Nephron (organoid): ENCODE measurements around the gene ZFAND3.

ENCODE experiments used
- H3K27ac Mint-ChIP-seq, 3 experiments: 2 replicates each; pipeline ENCODE4 v1.8.0; 2020; ENCODE audit warnings: mixed read lengths in 3 of 3, mild to moderate bottlenecking in 2 of 3, moderate library complexity in 1 of 3
- H3K27me3 Mint-ChIP-seq: 2 replicates; pipeline ENCODE4 v1.8.0; 2021; ENCODE audit warnings: low read depth, mild to moderate bottlenecking, moderate library complexity, mixed read lengths
- H3K36me3 Mint-ChIP-seq: 2 replicates; pipeline ENCODE4 v1.8.0; 2020; ENCODE audit warnings: low read depth, mixed read lengths
- H3K4me1 Mint-ChIP-seq: 2 replicates; pipeline ENCODE4 v1.8.0; 2020; ENCODE audit warnings: mixed read lengths
- H3K4me3 Mint-ChIP-seq, 3 experiments: 2 replicates each; pipeline ENCODE4 v1.8.0; 2020; ENCODE audit warnings: mild to moderate bottlenecking in 3 of 3, mixed read lengths in 3 of 3, moderate library complexity in 2 of 3
- H3K9me3 Mint-ChIP-seq: 2 replicates; pipeline ENCODE4 v1.8.0; 2020; ENCODE audit warnings: mixed read lengths
- CTCF ChIP-seq, 3 experiments: fragments of 200-600 bp; sonication (generic); IDR thresholded peaks; one replicate each; pipeline ENCODE4 v1.5.0; 2021; ENCODE audit warnings: antibody characterized with exemption in 3 of 3; ENCODE audit not compliant: unreplicated experiment in 3 of 3

Gene ZFAND3

GRCh38 chr6:38159596-38159995 is 340.1 kb downstream of the ZFAND3 start:
- H3K4me1 Mint-ChIP-seq = peaks cover 21% of the 10 kb centered on the region

GRCh38 chr6:38160831-38161230 is 341.3 kb downstream of the ZFAND3 start:
- peaks cover 38% of the 10 kb centered on the region for H3K36me3 Mint-ChIP-seq
- peaks cover 9% of the 10 kb centered on the region for H3K4me1 Mint-ChIP-seq
- no peak overlapping the region for H3K27ac Mint-ChIP-seq
- no peak for TF ChIP-seq CTCF (IDR thresholded peaks at IDR 0.05; ENCODE audit: unreplicated experiment in 3 of 3)
- no peaks in the 10 kb centered on the region for H3K27me3 Mint-ChIP-seq
- H3K4me3 Mint-ChIP-seq = no peak overlapping the region
- peaks cover 6% of the 10 kb centered on the region for H3K9me3 Mint-ChIP-seq

More at GRCh38 chr6:38159596-38159995, 340.1 kb downstream of the ZFAND3 start:
- no peak overlapping the region for H3K27ac Mint-ChIP-seq
- peaks cover 39% of the 10 kb centered on the region for H3K36me3 Mint-ChIP-seq
- no peak for TF ChIP-seq CTCF (IDR thresholded peaks at IDR 0.05; ENCODE audit: unreplicated experiment in 3 of 3)
- H3K27me3 Mint-ChIP-seq = no peaks in the 10 kb centered on the region
- peaks cover 6% of the 10 kb centered on the region for H3K9me3 Mint-ChIP-seq
- no peak overlapping the region for H3K4me3 Mint-ChIP-seq

GRCh38 chr6:38161331-38161730 is 341.8 kb downstream of the ZFAND3 start:
- H3K27me3 Mint-ChIP-seq = no peaks in the 10 kb centered on the region
- H3K36me3 Mint-ChIP-seq = peaks cover 35% of the 10 kb centered on the region
- H3K9me3 Mint-ChIP-seq = peaks cover 6% of the 10 kb centered on the region
- no peak for TF ChIP-seq CTCF (IDR thresholded peaks at IDR 0.05; ENCODE audit: unreplicated experiment in 3 of 3)
- no peak overlapping the region for H3K27ac Mint-ChIP-seq
- no peak overlapping the region for H3K4me3 Mint-ChIP-seq
- H3K4me1 Mint-ChIP-seq = peaks cover 5% of the 10 kb centered on the region

GRCh38 chr6:38161754-38162492 is 342.4 kb downstream of the ZFAND3 start:
- H3K27me3 Mint-ChIP-seq = no peaks in the 10 kb centered on the region
- peaks cover 35% of the 10 kb centered on the region for H3K36me3 Mint-ChIP-seq
- H3K9me3 Mint-ChIP-seq = peaks cover 6% of the 10 kb centered on the region
- no peak overlapping the region for H3K27ac Mint-ChIP-seq
- H3K4me3 Mint-ChIP-seq = no peak overlapping the region
- no peak for TF ChIP-seq CTCF (IDR thresholded peaks at IDR 0.05; ENCODE audit: unreplicated experiment in 3 of 3)
- peaks cover 5% of the 10 kb centered on the region for H3K4me1 Mint-ChIP-seq

- H3K27me3 Mint-ChIP-seq = peaks cover 2% of the 10 kb centered on the region
- H3K9me3 Mint-ChIP-seq = peaks cover 6% of the 10 kb centered on the region
- no peak for TF ChIP-seq CTCF (IDR thresholded peaks at IDR 0.05; ENCODE audit: unreplicated experiment in 3 of 3)
- H3K4me3 Mint-ChIP-seq = no peak overlapping the region
- no peak overlapping the region for H3K27ac Mint-ChIP-seq
- H3K36me3 Mint-ChIP-seq = peaks cover 35% of the 10 kb centered on the region
- peaks cover 5% of the 10 kb centered on the region for H3K4me1 Mint-ChIP-seq
Measured at GRCh38 chr6:38162493-38163185, 343.1 kb downstream of the ZFAND3 start.
